NCI-H82 treated with DMSO at 0.1 percent for 48 hours (cell line): ENCODE measurements around the gene CFAP410.

Experiments used
- DNase-seq: peaks from one replicate; lab custom pipeline; 2025; ENCODE audit not compliant: unreplicated experiment; lab: John Stamatoyannopoulos, UW

The CFAP410 gene

GRCh38 chr21:44300262-44300959, 38.8 kb downstream of the CFAP410 start:
- DNase-seq, result no peak

GRCh38 chr21:44299458-44300261, 39.5 kb downstream of the CFAP410 start, which contains the start of gene PFKL:
TSS of gene PFKL (plus strand) at chr21:44300053. CDS start at chr21:44300106, 53 bp downstream.
- DNase-seq, result no peak

GRCh38 chr21:44299085-44299457, 40.1 kb downstream of the CFAP410 start:
- DNase-seq, result no peak

GRCh38 chr21:44298301-44298700, 40.9 kb downstream of the CFAP410 start:
- no peak for DNase-seq

- peak; percentile 75 for DNase-seq
Measured at GRCh38 chr21:44297525-44298290, 41.5 kb downstream of the CFAP410 start.

GRCh38 chr21:44296916-44297315, 42.3 kb downstream of the CFAP410 start:
- DNase-seq, result no peak

- DNase-seq, result no peak
Measured at GRCh38 chr21:44296103-44296519, 43.1 kb downstream of the CFAP410 start.

- no peak for DNase-seq
Measured at GRCh38 chr21:44295646-44296045, 43.5 kb downstream of the CFAP410 start.

GRCh38 chr21:44295163-44295573, 44.0 kb downstream of the CFAP410 start:
- DNase-seq, result no peak

- DNase-seq, result no peak
Measured at GRCh38 chr21:44294391-44295162, 44.6 kb downstream of the CFAP410 start.

GRCh38 chr21:44293551-44294231, 45.5 kb downstream of the CFAP410 start:
- DNase-seq, result no peak

- DNase-seq, result no peak
Measured at GRCh38 chr21:44292812-44293195, 46.4 kb downstream of the CFAP410 start.

- no peak for DNase-seq
Measured at GRCh38 chr21:44291936-44292811, 47.0 kb downstream of the CFAP410 start.

GRCh38 chr21:44291078-44291935, 47.9 kb downstream of the CFAP410 start:
- DNase-seq, result no peak

GRCh38 chr21:44290327-44291077, 48.7 kb downstream of the CFAP410 start:
- DNase-seq, result no peak

- DNase-seq, result no peak
Measured at GRCh38 chr21:44289381-44290010, 49.7 kb downstream of the CFAP410 start.
